Left lobe of liver (tissue), 2 donors: ENCODE data around the gene UBASH3B. TPM values are rescaled to one million over a fixed set of nuclear protein-coding genes. Genes with fewer than 3 reads are reported as not detected.

Source experiments
- ATAC-seq: fragments of 200-7000 bp; cut with Tn5 transposase; one replicate; pipeline ENCODE4 v1.9.1; 2020; ENCODE audit warnings: mild to moderate bottlenecking, moderate library complexity
- DNase-seq: peaks from one replicate; pipeline ENCODE4 v3.0.0-alpha.2; 2020; ENCODE audit warnings: low spot score
- total RNA-seq: library from RNA; stranded (reverse); gene quantifications from one replicate; pipeline ENCODE4 v1.2.1, GENCODE V29; 2021
- donor health status: DM: no; HTN: no; CAD: no; lungs with moderate emphysema.
- donor health status: DM: no; HTN: yes; CAD: no.

UBASH3B gene
- total RNA-seq, 1 donor from 2014 or later, result 1.5 TPM

- DNase-seq (no peak), ATAC-seq (no peak)
Measured at GRCh38 chr11:122673701-122674100, 18.2 kb downstream of the UBASH3B start.

GRCh38 chr11:122676638-122677037 lies 21.1 kb downstream of the UBASH3B start:
- ATAC-seq (no peak), DNase-seq (no peak)

- DNase-seq (no peak), ATAC-seq (no peak)
Measured at GRCh38 chr11:122677256-122677655, 21.7 kb downstream of the UBASH3B start.

- no peak for ATAC-seq
- no peak for DNase-seq
Measured at GRCh38 chr11:122678406-122678805, 22.9 kb downstream of the UBASH3B start.

- DNase-seq, result no peak
- no peak for ATAC-seq
Measured at GRCh38 chr11:122679466-122679865, 23.9 kb downstream of the UBASH3B start.

- no peak for DNase-seq
- ATAC-seq, result no peak
Measured at GRCh38 chr11:122681070-122681469, 25.5 kb downstream of the UBASH3B start.

GRCh38 chr11:122681735-122682134 lies 26.2 kb downstream of the UBASH3B start:
- ATAC-seq, result no peak

GRCh38 chr11:122682464-122682863 lies 26.9 kb downstream of the UBASH3B start:
- DNase-seq (no peak), ATAC-seq (no peak)

More at GRCh38 chr11:122681735-122682134, 26.2 kb downstream of the UBASH3B start:
- DNase-seq, result no peak

- no peak for ATAC-seq
- no peak for DNase-seq
Measured at GRCh38 chr11:122685041-122685440, 29.5 kb downstream of the UBASH3B start.

- DNase-seq (no peak), ATAC-seq (no peak)
Measured at GRCh38 chr11:122686111-122686510, 30.6 kb downstream of the UBASH3B start.

GRCh38 chr11:122690384-122690783 lies 34.9 kb downstream of the UBASH3B start:
- DNase-seq (no peak), ATAC-seq (no peak)

GRCh38 chr11:122690801-122691548 lies 35.5 kb downstream of the UBASH3B start:
- DNase-seq (no peak), ATAC-seq (peak; percentile 23)

GRCh38 chr11:122691549-122692150 lies 36.1 kb downstream of the UBASH3B start:
- DNase-seq (no peak), ATAC-seq (no peak)

- ATAC-seq (no peak), DNase-seq (no peak)
Measured at GRCh38 chr11:122692444-122692843, 36.9 kb downstream of the UBASH3B start.

- DNase-seq (no peak), ATAC-seq (no peak)
Measured at GRCh38 chr11:122695076-122695615, 39.6 kb downstream of the UBASH3B start.

- no peak for ATAC-seq
- DNase-seq, result no peak
Measured at GRCh38 chr11:122696662-122697061, 41.1 kb downstream of the UBASH3B start.

- ATAC-seq (peak; percentile 34), DNase-seq (no peak)
Measured at GRCh38 chr11:122697636-122698167, 42.2 kb downstream of the UBASH3B start.

- no peak for ATAC-seq
- no peak for DNase-seq
Measured at GRCh38 chr11:122698392-122698791, 42.9 kb downstream of the UBASH3B start.

- DNase-seq (no peak), ATAC-seq (no peak)
Measured at GRCh38 chr11:122700666-122701065, 45.1 kb downstream of the UBASH3B start.

GRCh38 chr11:122701143-122701542 lies 45.6 kb downstream of the UBASH3B start:
- DNase-seq, result no peak
- ATAC-seq, result no peak

- no peak for ATAC-seq
- DNase-seq, result no peak
Measured at GRCh38 chr11:122703541-122704272, 48.2 kb downstream of the UBASH3B start.
